Large intestine (tissue), 3 donors: ENCODE results near the gene CARMIL1. TPM values are rescaled to one million over a fixed set of nuclear protein-coding genes. Genes with fewer than 3 reads are reported as not detected.
A peak's percentile ranks its signal among the peaks of the same experiment; 100 is the strongest.

Experiments
- DNase-seq, 2 donors: peaks; one replicate each; pipeline versions ENCODE4 v3.0.0 to v3.0.0-alpha.2; 2013
- H3K27ac ChIP-seq: one replicate; pipeline ENCODE4 v1.5.1; 2013; ENCODE audit warnings: low read length
- H3K27me3 ChIP-seq: 2 replicates; pipeline ENCODE4 v1.6.1; 2013; ENCODE audit warnings: low read length; ENCODE audit not compliant: control insufficient read depth, insufficient read depth
- H3K36me3 ChIP-seq: 2 replicates; pipeline ENCODE4 v1.6.1; 2013; ENCODE audit warnings: low read length; ENCODE audit not compliant: control insufficient read depth, insufficient read depth
- H3K4me1 ChIP-seq: one replicate; pipeline ENCODE4 v1.6.1; 2013; ENCODE audit warnings: low read length; ENCODE audit not compliant: control insufficient read depth, insufficient read depth
- H3K4me3 ChIP-seq: one replicate; pipeline ENCODE4 v1.5.1; 2013; ENCODE audit warnings: low read length
- H3K9me3 ChIP-seq: one replicate; pipeline ENCODE4 v1.6.1; 2013; ENCODE audit warnings: mild to moderate bottlenecking, low read depth, low read length, moderate library complexity; ENCODE audit not compliant: control insufficient read depth
- WGBS: methylation state at CpG from one replicate; pipeline ENCODE4 v1.1.5; 2013; ENCODE audit warnings: low lambda C conversion rate; ENCODE audit not compliant: insufficient coverage; 5-methylcytosine and 5-hydroxymethylcytosine counted together
- polyA plus RNA-seq: library from polyadenylated mRNA; unstranded; fragments of 120-200 nt; gene quantifications from one replicate; pipeline ENCODE4 v1.2.1, GENCODE V29; 2013

The CARMIL1 gene
- polyA plus RNA-seq, 1 donor, result 32.2 TPM

DNA sequence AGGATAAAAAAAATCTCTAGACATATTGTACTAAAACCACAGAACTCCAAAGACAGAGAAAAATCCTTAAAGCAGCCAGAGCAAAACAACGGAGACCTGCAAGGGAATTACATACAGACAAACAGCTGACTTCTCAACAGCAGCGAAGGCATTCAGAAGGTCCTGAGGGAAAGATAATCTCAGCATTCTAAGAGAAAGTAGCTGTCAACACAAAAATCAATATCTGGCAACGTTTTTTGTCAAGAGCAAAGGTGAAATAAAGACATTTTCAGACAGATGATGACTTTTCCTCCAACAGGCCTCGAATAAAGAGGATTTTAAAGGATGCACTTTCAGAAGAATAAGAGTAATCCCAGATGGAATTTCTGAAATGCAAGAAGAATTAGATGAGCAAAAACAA is 366.7 kb downstream of the CARMIL1 start:
- no peaks in the 10 kb centered on the region for H3K9me3 ChIP-seq
- no peaks in the 10 kb centered on the region for H3K4me1 ChIP-seq
- H3K4me3 ChIP-seq, result no peak overlapping the region
- H3K36me3 ChIP-seq, result no peaks in the 10 kb centered on the region
- 60% methylated on average over 4 of the region's 4 CpGs for WGBS
- no peak for DNase-seq
- no peak overlapping the region for H3K27ac ChIP-seq
- no peaks in the 10 kb centered on the region for H3K27me3 ChIP-seq

DNA sequence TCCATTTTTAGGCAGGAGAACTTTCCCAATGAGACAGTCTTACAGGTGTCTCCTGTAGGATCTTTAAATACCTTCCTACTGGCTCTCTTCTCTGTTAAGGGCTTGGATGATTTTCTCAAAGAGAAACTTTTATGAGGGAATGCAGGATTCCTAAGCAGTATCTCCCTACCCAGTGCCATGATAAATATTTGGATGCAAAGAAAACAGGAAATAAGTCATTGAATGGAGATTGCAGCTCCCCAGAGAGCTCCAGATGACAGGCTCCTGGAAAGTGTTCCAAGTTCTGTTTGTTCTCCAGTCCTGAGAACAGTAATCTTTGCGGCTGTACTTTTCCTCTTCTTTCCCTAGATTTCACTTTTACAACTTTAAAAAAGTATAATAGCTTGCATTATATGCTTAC is 370.4 kb downstream of the CARMIL1 start:
- no peaks in the 10 kb centered on the region for H3K4me1 ChIP-seq
- H3K36me3 ChIP-seq, result no peaks in the 10 kb centered on the region
- H3K9me3 ChIP-seq, result no peaks in the 10 kb centered on the region
- H3K27me3 ChIP-seq, result peaks cover 16% of the 10 kb centered on the region
- H3K4me3 ChIP-seq, result no peak overlapping the region
- DNase-seq, result no peak
- H3K27ac ChIP-seq, result no peak overlapping the region
- WGBS, result no CpG with 5 or more reads among the region's 1 CpG

DNA sequence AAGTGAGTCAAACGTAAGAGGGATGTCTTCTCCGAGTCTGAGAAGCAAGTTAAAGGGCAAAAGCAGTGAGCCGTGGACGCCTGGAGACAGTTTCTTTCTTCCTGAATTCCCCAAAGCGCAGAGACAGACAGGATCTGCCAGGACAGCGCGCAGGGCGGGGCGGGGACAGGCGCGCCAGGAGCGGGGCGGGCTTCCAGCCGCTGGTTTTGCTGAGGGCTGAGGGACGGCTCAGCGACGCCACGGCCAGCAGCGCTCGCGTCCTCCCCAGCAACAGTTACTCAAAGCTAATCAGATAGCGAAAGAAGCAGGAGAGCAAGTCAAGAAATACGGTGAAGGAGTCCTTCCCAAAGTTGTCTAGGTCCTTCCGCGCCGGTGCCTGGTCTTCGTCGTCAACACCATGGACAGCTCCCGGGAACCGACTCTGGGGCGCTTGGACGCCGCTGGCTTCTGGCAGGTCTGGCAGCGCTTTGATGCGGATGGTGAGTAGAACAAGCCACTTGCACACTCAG is 372.9 kb downstream of the CARMIL1 start, which contains the start of gene SCGN:
TSS of gene SCGN (plus strand) at position 209 of the 509 bp plus-strand sequence. CDS start at position 398, 189 bp downstream.
- H3K36me3 ChIP-seq, result no peaks in the 10 kb centered on the region
- H3K27ac ChIP-seq, result no peak within 1 kb of the TSS
- no CpG with 5 or more reads among the region's 35 CpGs for WGBS
- H3K27me3 ChIP-seq, result peaks cover 19% of the 10 kb centered on the region
- DNase-seq, result peak; percentile 43 to 79
- H3K4me3 ChIP-seq, result peak within 1 kb of the TSS; percentile 31
- H3K9me3 ChIP-seq, result no peaks in the 10 kb centered on the region
- H3K4me1 ChIP-seq, result no peaks in the 10 kb centered on the region

DNA sequence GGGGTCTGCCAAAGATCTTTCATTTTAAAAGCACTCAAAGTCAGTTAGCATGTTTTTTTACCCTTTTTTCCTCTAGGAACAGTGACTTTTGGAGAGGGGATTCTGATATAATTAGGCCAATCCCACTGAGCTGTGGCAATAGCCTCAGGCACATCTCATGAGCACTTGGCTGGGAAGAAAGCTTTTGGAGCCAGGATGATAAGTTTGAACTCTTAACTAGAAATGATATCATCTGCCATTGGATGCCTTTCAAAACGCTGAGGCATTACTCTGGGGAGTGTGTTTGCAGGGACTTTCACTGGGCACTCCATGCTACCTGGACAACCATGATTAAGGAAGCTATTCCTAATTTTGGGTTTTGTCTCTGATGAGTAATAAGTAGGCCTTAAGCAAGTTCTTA is 376.5 kb downstream of the CARMIL1 start:
- Histone ChIP-seq H3K27me3 (peaks cover 19% of the 10 kb centered on the region), H3K4me1 (peaks cover 8% of the 10 kb centered on the region), H3K9me3 (no peaks in the 10 kb centered on the region), H3K36me3 (no peaks in the 10 kb centered on the region), H3K27ac (no peak overlapping the region), H3K4me3 (no peak overlapping the region)
- no peak for DNase-seq
- WGBS, result no CpG with 5 or more reads among the region's 1 CpG

DNA sequence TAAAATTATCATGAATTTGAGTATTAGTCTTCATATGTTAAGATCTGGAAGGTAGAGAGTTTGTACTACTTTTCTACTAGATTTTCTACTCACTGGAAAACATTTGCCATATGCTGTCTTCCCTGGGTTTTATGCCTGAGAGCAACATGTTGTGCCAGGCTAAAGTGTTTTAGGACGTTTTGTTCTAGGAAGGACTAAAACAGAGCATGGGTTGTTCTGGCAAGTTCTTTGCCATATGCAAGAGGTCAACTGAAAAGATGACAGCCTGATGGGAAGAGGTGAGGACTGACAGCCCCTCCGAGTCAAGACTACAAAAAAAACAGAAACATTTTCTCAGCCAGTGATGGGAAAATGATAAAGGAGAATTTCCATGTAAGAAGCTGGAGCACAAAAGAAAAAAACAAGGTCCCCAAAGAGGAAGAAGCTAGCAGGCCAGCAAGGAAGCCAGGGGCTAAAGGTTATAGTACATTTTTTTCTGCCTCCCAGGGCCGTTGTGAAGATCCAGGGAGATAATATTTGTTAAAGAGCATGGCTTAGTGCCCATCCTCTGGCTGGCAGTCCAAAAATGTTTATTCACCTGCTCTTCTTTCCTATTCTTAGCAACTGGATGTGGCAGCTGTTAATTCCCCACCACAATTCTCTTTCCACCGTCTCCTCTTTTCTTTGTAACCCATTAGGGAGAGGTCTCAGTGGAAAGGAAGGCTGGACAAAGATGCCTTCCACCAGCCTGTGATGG is 380.6 kb downstream of the CARMIL1 start:
- H3K4me3 ChIP-seq, result no peak overlapping the region
- H3K4me1 ChIP-seq, result peaks cover 9% of the 10 kb centered on the region
- H3K27me3 ChIP-seq, result peaks cover 1% of the 10 kb centered on the region
- 67% methylated on average over 1 of the region's 4 CpGs for WGBS
- H3K9me3 ChIP-seq, result no peaks in the 10 kb centered on the region
- no peak overlapping the region for H3K27ac ChIP-seq
- no peaks in the 10 kb centered on the region for H3K36me3 ChIP-seq
- no peak for DNase-seq

DNA sequence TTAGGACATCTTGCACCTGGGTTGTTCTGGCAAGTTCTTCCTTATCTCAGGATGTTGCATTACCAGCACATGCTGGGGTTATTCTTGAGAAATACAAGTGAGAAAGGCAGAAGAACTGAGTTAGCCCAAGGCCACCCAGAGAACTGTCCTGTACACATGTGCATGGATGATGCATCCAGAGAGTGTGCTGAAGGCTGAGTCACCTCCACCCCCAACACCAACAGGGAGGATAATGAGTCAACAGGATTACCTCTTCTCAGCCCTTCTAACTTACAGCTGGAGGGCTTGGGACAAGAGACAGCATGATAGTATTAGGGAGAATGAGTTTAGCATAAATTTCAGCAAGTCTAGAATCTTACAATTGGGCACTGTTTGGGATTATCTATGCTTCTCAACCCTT is 381.3 kb downstream of the CARMIL1 start:
- Histone ChIP-seq H3K9me3 (no peaks in the 10 kb centered on the region), H3K36me3 (no peaks in the 10 kb centered on the region), H3K27ac (no peak overlapping the region), H3K4me1 (peaks cover 9% of the 10 kb centered on the region), H3K27me3 (no peaks in the 10 kb centered on the region), H3K4me3 (no peak overlapping the region)
- DNase-seq, result peak in 1 of 2 donors; percentile 23

DNA sequence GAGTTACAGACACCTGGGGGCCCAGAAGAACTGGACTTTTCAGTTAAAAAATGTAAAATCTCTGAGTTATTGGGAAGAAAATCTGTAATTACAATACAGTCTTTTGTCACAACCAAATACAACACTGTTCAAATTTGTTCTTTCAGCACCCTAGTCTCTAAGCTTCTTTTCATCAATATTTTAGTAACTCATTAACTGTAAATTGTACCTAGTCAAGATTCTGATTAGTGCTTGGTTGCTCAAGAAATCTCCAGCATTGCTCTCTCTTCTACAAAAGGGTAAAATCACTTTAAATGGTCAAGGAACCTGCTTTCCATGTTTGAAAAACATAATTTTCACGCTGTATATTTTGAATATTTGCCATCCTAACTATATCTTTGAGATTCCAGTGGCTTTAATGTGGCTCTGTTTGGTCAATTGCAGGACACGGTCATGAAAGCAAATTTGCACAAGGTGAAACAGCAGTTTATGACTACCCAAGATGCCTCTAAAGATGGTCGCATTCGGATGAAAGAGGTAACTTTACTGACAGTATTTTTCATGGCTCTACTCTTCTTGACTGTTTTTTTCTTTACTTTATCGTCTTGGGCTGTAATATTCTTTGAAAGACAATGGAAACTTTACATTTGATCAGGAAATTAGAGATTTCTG is 382.1 kb downstream of the CARMIL1 start:
- H3K4me3 ChIP-seq, result no peak overlapping the region
- DNase-seq, result peak in 1 of 2 donors; percentile 19
- peaks cover 9% of the 10 kb centered on the region for H3K4me1 ChIP-seq
- no peak overlapping the region for H3K27ac ChIP-seq
- H3K27me3 ChIP-seq, result no peaks in the 10 kb centered on the region
- no peaks in the 10 kb centered on the region for H3K9me3 ChIP-seq
- WGBS, result 40% methylated on average over 1 of the region's 5 CpGs
- H3K36me3 ChIP-seq, result no peaks in the 10 kb centered on the region

DNA sequence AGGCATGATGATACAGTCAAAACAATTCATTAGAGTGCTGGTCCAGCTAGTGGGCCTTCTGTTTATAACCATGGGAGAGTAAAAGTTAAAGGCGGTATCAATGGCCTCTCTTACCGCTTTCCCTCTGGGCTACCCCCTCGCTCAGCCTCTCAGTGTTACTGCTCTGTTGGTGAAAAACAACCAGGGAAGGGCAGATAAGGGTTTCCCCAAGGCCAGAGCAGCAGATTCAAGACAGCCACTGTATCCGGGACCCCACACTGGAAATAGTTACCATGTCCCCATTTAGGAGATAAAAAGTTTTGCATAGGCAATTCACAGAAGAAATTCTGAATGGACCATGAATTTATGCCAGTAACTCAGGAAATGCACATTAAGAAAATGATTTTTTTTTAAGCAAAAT is 386.3 kb downstream of the CARMIL1 start:
- peaks cover 4% of the 10 kb centered on the region for H3K4me1 ChIP-seq
- no peak for DNase-seq
- H3K36me3 ChIP-seq, result no peaks in the 10 kb centered on the region
- no peaks in the 10 kb centered on the region for H3K27me3 ChIP-seq
- no peaks in the 10 kb centered on the region for H3K9me3 ChIP-seq
- 100% methylated on average over 1 of the region's 4 CpGs for WGBS
- H3K4me3 ChIP-seq, result no peak overlapping the region
- no peak overlapping the region for H3K27ac ChIP-seq

DNA sequence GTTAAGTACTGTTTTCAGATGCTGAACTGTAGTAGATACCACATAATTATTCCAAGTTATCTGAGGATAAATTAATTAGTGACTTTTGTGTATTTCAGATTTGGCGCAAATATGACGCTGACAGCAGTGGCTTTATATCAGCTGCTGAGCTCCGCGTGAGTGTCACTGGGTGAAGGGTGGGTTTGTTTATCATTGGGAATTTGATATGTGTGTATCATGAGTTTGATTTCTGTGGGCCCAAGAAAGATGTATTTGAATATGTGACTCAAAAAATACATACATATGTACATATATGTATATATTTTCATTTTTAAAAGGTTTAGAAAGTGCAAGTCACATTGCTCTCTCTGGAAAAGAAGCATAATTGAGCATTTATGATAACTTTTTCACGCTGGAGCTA is 390.2 kb downstream of the CARMIL1 start:
- no peak for DNase-seq
- Histone ChIP-seq H3K9me3 (no peaks in the 10 kb centered on the region), H3K27ac (peak overlapping the region; percentile 18), H3K4me3 (no peak overlapping the region), H3K36me3 (no peaks in the 10 kb centered on the region), H3K27me3 (no peaks in the 10 kb centered on the region), H3K4me1 (no peaks in the 10 kb centered on the region)
- WGBS, result no CpG with 5 or more reads among the region's 5 CpGs
